Embryonic facial prominence (tissue), 1 donor: Measurements from ENCODE around the gene GJA9.
A peak's percentile ranks its signal among the peaks of the same experiment; 100 is the strongest.
"Not testable (repeated sequence)": the region's sequence is repeated elsewhere in the genome, so short reads cannot be mapped to it uniquely, and the experiment has no call there.

Experiments
- DNase-seq: peaks from one replicate; pipeline ENCODE4 v3.0.0-alpha.2; 2016; ENCODE audit errors: extremely low spot score

Gene GJA9

DNA sequence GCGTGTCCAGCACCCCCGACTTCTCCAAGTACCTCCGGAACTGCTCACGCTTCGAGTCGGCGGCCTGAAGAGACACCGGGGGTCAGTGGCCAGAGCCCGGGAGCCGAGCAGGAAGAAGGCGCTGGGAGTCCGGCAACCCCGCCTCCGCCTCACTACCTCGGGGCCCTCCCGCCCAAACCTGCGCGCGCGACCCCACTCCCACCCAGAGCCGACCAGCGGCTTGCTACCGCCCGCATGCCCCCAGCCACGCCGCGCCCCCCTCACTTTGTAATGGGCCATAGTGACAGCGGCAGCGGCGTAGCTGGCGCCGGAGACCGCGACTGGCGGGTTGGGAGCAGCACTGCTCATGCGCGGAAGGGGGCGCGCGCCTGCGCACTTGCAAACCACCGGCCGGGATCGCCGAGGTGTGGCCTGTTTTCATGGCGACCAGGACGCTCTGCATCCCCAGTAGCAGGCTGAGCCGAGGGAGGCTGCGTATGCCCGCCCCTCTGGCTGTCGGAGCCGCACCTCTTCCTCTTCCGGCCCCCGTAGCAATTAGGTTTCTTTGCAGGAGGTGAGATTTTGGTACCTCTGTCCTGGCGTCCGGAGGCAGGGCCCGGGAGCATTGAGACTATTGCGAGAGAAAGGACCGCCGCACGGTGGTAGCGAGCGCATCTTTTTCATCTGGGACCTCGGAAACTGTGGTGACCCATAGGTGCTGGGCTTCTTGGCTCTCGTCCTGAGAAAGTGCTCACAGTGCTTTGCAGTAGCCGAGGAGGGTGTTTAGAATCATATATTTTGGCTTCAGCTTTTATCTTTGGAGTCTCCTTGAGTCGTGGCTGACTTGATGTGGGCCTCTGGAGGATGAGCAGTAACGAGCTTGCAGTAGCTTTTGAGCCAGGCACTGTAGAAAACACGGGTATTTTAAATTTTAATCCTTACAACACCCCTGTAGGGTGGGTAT, 8.1 kb downstream of the GJA9 start, which contains the start of gene MYCBP:
Gene MYCBP (minus strand): TSS at position 322 of the 943 bp plus-strand sequence. CDS start 43 bp downstream, at position 279.
- peak; percentile 93 for DNase-seq

DNA sequence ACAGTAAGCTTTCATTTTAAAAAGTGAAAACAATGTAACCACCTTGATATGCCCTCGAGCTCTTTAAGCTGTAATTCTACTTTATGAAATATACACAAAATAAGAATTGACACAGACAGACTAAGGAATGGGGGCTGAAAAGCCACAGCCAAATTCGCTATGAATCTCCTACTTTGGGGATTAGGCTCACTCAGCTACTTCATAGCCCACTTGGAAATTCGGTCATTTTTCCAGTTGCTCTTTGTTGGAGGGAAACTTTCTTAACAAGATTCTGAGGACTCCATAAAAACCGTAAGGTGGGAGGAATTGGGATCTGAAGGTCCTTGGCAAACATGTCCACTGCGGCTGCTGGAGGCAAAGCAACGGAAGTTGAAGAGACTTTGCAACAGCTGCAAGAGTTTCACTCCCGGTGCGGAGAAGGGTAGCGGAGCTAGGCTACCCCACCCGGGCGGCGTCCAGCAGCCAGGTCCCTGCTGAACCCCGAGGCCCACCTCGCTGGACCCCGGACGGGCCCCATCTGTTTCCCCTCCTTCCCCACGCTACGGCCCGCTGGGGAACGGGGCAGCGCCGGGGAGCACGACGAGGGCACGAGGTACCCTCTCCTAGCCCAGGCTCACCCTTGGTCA, 8.9 kb downstream of the GJA9 start:
- peak; percentile 4 for DNase-seq

- peak; percentile 2 for DNase-seq
Observed at GRCh38 chr1:38870996-38871395, 10.4 kb downstream of the GJA9 start.

DNA sequence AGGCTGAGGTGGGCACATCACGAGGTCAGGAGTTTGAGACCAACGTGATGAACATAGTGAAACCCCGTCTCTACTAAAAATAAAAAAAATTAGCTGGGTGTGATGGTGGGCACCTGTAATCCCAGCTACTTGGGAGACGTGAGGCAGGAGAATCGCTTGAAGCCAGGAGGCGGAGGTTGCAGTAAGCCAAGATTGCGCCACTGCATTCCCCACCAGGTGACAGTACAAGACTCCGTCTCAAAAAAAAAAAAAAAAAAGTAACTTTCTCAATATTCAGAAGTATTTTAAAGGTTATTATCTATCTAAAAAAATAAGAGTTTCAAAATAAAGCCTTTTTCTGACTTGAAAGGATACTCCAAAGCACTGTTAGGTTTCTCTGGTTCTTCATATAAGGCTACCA, 14.2 kb downstream of the GJA9 start:
- DNase-seq: no peak

DNA sequence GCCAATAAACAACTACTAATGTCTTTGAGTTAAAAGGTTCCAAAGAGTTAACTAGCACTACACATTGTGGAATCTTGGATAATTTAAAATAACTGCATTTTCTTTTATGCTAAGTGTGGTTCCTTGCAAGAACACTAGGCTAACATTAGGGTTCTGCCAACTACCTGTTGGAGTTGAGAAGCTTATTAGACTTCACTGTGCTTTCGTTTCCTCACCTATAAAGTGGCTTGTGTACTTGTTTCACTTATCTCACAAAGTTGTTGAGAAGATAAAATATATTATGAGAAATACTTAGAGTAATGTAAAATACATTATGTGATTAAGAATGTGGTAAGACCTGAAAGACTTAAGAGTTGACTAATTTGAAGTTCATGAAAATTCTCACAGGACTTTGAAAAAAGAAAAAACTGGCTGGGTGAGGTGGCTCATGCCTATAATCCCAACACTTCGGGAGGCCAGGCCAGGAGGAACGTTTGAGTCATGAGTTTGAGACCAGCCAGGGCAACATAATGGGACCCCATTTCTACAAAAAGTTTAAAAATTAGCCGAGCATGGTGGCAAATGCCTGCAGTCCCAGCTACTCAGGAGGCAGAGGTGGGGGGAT, 16.2 kb downstream of the GJA9 start:
- no peak for DNase-seq

- no peak for DNase-seq
Observed at GRCh38 chr1:38860454-38860795, 21.0 kb downstream of the GJA9 start.

GRCh38 chr1:38859561-38860453, 21.6 kb downstream of the GJA9 start, which contains the start of gene RRAGC:
Gene RRAGC, minus strand, starts transcription at chr1:38859772. Its CDS starts 126 bp downstream, at chr1:38859646.
- peak; percentile 95 for DNase-seq

DNA sequence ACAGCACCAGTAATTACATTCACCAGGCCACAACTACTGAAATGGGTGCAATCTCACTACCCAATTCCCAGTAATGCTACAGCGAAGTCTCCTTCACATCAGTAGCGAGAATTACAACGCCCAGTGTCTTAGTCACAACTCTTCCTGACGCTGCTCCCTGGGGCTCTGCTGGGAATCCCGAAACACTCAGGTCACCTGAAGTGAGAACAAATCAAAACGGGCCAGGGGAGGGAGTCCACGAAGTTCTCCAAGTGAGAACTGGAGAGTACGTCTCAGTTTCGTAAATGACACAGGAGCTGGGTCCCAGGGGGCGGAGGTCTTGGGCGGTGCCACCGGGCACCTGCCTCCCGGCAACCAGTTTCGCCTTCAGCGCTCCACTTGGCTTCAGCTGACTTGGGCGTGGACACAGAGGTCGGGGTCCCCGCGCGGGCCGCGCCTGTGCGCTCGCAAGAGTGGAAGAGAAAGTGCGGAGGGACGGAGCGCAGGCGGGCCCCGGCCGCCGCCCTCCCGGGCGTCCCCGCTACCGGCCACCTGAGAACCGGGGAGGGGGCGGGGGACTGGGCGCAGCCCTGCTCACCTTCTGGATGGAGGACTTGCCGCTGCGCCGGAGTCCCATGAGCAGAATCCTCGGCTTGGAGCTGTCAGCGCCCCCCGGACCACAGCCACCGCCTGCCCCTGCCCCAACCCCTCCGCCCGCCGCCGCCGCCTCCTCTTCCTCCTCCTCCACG, 22.4 kb downstream of the GJA9 start:
- no peak for DNase-seq

DNA sequence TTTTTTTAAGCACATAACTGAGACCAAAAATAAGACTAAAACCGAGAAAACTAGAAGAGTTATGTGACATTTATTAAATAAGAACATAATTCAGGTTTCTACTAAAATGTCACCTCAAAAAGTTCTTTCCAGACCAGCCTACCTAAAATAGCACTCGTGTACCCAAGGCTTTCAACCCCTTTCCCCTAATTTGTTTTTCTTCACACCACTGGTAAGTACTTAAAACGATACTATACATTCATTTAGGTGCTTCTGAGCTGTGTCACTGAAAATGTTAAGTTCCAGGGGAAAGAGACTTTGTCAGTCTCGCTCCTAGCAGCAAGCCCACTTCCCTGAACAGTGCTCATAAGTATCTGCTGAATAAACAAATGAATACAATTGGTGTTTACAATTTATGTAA, 28.6 kb downstream of the GJA9 start:
- DNase-seq: no peak

DNA sequence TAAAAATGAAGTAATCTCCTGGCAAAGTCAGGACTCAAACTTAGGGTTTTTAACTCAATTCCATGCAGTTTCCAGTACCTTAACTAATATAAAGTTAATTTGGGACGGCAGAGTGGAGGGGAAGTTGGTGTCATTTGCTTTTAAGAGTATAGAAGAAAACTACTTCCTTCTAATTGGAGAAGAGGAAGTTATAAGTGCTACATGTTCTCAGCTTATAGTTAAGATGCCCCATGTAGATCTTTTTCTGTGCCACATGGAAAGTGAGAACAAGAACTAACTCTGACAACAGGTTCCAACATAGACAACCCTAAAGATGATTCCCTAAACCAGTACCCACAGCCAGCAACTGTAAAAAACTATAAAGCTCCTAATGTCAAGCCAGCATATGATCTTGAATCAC, 33.3 kb downstream of the GJA9 start:
- no peak for DNase-seq

DNA sequence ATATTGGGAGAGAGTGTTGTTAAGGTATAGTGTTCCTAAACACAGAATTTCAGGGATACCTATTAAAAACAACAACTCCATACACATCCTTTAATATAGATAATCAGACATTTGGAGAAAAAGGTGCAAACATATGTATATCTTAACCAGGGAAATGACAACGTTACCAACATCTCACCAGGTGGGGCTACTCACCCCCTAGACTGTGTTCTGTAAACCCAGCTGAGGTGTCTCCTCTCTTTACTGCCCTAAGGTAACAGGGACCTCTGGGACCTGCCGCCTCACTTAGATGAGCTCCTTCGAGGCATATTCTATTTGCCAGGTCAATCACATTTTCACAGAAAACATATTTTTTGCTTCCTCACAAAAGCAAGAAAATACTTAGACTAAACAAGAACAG, 35.2 kb downstream of the GJA9 start:
- no peak for DNase-seq

GRCh38 chr1:38845088-38845487, 36.3 kb downstream of the GJA9 start:
- DNase-seq: not testable (repeated sequence)

DNA sequence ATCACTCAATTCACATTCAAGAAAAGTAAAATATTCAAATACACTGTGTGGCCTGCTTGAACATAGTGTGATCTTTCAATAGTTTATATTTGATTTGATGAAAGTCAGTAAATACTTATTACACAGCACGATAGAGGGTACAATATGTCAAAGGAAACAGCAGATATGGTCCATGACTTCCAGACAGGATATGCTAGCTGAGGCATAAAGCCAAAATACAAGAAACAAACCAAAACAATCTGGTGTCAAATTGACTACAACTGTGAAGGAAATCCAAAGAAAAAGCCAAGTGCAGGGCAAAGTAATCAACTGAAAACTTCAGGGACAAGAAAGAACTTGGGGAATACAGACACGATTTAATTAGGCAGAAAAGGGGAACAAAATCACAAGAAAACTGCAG, 41.1 kb downstream of the GJA9 start:
- no peak for DNase-seq

DNA sequence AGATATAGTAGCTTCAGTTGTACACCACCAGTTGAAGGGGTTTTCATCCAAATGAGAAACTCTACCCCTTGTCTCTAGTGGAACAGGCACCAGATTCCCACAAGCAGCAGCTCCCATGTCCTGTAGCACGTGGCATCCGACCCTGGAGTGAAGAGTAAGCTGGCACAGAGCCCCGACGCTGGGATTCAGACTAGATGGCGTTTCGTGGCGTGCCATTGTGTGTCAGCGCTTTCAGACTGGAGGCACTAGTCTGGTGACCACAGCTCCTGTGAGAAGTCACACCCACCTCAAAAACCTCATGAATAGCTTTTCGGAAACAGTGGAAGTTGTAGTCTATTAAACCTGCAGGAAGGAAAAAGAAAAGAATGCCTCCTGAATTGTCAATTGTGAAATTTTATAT, 42.0 kb downstream of the GJA9 start:
- no peak for DNase-seq

DNA sequence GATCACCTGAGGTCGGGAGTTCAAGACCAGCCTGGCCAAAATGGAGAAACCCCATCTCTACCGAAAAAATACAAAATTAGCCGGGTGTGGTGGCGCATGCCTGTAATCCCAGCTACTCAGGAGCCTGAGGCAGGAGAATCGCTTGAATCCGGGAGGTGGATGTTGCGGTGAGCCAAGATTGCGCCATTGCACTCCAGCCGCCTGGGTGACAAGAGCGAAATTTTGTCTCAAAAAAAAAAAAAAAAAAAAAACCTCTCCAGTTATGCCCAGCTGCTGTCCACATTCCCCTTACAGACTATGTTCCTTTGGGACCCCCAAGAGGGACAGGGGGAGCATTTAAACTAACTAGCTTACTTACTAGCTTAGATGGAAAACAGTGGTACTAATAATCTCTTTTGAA, 45.1 kb downstream of the GJA9 start:
- not testable (repeated sequence) for DNase-seq

DNA sequence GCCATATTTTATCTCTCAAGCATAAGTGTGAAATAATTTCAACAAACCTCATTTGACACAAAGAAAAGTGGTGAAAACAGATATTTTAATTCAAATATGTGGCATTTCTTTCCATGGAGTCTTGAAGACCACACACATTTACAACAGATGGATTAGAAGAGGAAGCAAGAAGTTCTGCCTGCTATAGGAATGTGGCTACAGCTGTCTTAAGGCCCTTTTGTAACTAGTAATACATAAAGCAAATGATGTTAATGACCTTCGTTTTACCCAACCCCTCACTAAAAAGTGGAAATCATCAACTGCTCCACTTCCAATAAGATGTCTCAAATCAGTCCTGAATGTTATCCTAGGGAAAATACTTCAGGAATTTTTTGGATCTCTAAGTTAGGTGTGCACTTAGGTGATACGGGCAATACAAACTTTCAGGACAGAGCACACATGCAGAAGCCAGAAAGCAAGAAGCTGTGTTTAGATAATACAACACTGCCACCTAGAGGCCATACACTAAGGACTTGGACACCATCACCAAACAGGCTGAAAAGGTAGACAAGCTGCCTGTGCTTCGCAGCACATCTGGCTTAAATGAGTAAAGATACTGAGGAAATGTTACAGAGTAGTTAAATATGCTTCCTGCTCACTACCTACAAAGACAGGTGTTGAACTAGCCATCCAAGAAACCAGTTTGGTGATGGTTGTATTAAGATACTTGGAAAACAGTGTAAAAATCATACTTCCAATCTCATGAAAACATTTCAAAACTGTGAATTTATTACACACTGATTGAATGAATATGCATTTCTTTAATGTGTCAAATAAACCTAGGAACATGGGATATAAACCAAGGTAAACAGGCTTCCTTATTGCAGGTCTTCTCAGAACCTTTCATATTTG, 46.2 kb downstream of the GJA9 start:
- peak; percentile 72 for DNase-seq

GRCh38 chr1:38834221-38834782, 47.1 kb downstream of the GJA9 start:
- no peak for DNase-seq

- DNase-seq: no peak
Observed at GRCh38 chr1:38833146-38833545, 48.2 kb downstream of the GJA9 start.

GRCh38 chr1:38832370-38832734, 49.0 kb downstream of the GJA9 start:
- DNase-seq: no peak
